Endothelial cell of umbilical vein (primary cell): ENCODE data around the gene HDAC10. TPM values are rescaled to one million over a fixed set of nuclear protein-coding genes. Genes with fewer than 3 reads are reported as not detected.

ENCODE experiments used
- BruUV-seq: library from RNA; stranded (reverse); fragments of 400-500 nt; replicated peaks from 2 replicates; lab custom pipeline; 2021; lab: Mats Ljungman, UMichigan
- CTCF ChIA-PET: fragments of 300-600, 350-600 bp; sonication (Branson Sonifier 250); formaldehyde crosslinking; loops from one replicate; lab custom pipeline; 2021; ENCODE audit warnings: antibody characterized with exemption, inconsistent platforms; lab: Charles Lee
- POLR2A ChIA-PET: fragments of 300-600, 350-600 bp; sonication (Branson Sonifier 250); formaldehyde crosslinking; loops from one replicate; lab custom pipeline; 2021; ENCODE audit warnings: antibody characterized with exemption, inconsistent platforms; lab: Charles Lee
- DNase-seq: peaks from one replicate; pipeline ENCODE4 v3.0.0-alpha.2; 2011; ENCODE audit warnings: low read depth, low spot score
- FAIRE-seq: peaks from 2 replicates; lab custom pipeline; 2011; peaks lifted over from hg19 to GRCh38; lab: Jason Lieb, UNC
- H2AFZ ChIP-seq: 2 replicates; pipeline ENCODE4 v1.6.0; 2012; ENCODE audit warnings: low read depth, low read length, control low read depth, inconsistent platforms
- H3K27ac ChIP-seq: 2 replicates; pipeline ENCODE4 v1.5.1; 2011; ENCODE audit warnings: low read depth, mild to moderate bottlenecking, control low read depth, low read length, moderate library complexity; ENCODE audit not compliant: insufficient read depth
- H3K27me3 ChIP-seq, 2 experiments: 2 replicates each; pipeline versions ENCODE4 v1.6.0 to v1.6.1; 2011; ENCODE audit warnings: low read length in 2 of 2, mixed read lengths in 1 of 2; ENCODE audit not compliant: control insufficient read depth in 2 of 2, insufficient read depth in 2 of 2
- H3K36me3 ChIP-seq, 2 experiments: 2 replicates in 1 of 2; 3 replicates in 1 of 2; pipeline ENCODE4 v1.5.1; 2011; ENCODE audit warnings: low read length in 2 of 2, mild to moderate bottlenecking in 1 of 2, moderate library complexity in 1 of 2; ENCODE audit not compliant: control insufficient read depth in 2 of 2, insufficient read depth in 2 of 2; ENCODE audit errors: extremely low read depth in 1 of 2
- H3K4me1 ChIP-seq: 3 replicates; pipeline ENCODE4 v1.5.1; 2011; ENCODE audit warnings: mild to moderate bottlenecking, low read length; ENCODE audit not compliant: control insufficient read depth, insufficient read depth; ENCODE audit errors: extremely low read depth
- H3K4me2 ChIP-seq: 2 replicates; pipeline ENCODE4 v1.6.1; 2011; ENCODE audit warnings: low read length, control low read depth, mixed read lengths; ENCODE audit not compliant: insufficient read depth
- H3K4me3 ChIP-seq, 3 experiments: fragments of 200-600 bp in 1 of 3; sonication (generic), shearing (Covaris generic) in 1 of 3; replicated peaks in 1 of 3; 2 replicates each; pipeline ENCODE4 v1.5.1; 2011 to 2016; ENCODE audit warnings: control low read depth in 3 of 3, low read length in 3 of 3, mild to moderate bottlenecking in 2 of 3, inconsistent platforms in 1 of 3, low read depth in 1 of 3, moderate library complexity in 1 of 3; ENCODE audit not compliant: insufficient read depth in 1 of 3
- H3K79me2 ChIP-seq: 2 replicates; pipeline ENCODE4 v1.6.0; 2012; ENCODE audit warnings: low read length, inconsistent platforms; ENCODE audit not compliant: control insufficient read depth, insufficient read depth
- H3K9ac ChIP-seq: replicated peaks from 2 replicates; pipeline ENCODE3; 2011; ENCODE audit warnings: low read length, control low read depth; ENCODE audit not compliant: insufficient read depth; ENCODE audit errors: extremely low read depth
- H3K9me1 ChIP-seq: replicated peaks from 3 replicates; pipeline ENCODE4 v1.6.0; 2011; ENCODE audit warnings: mild to moderate bottlenecking, low read length; ENCODE audit not compliant: control insufficient read depth, insufficient read depth; ENCODE audit errors: extremely low read depth
- H3K9me3 ChIP-seq: replicated peaks from 2 replicates; pipeline ENCODE4 v1.5.1; 2012; ENCODE audit warnings: low read length, inconsistent platforms; ENCODE audit not compliant: control insufficient read depth, insufficient read depth
- H4K20me1 ChIP-seq: replicated peaks from 2 replicates; pipeline ENCODE3; 2011; ENCODE audit warnings: mild to moderate bottlenecking, low read length; ENCODE audit not compliant: control insufficient read depth, insufficient read depth; ENCODE audit errors: extremely low read depth
- EZH2 ChIP-seq: IDR thresholded peaks from 2 replicates; pipeline ENCODE4 v1.6.1; 2012; ENCODE audit warnings: borderline replicate concordance, low read depth, mild to moderate bottlenecking, moderate library complexity, low read length, inconsistent platforms; ENCODE audit not compliant: severe bottlenecking
- FOS ChIP-seq: IDR thresholded peaks from 2 replicates; pipeline ENCODE4 v1.6.1; 2011; ENCODE audit warnings: mild to moderate bottlenecking, low read length, moderate library complexity, borderline replicate concordance; ENCODE audit not compliant: insufficient read depth
- GATA2 ChIP-seq: IDR thresholded peaks from 2 replicates; pipeline ENCODE4 v1.7.0; 2011; ENCODE audit warnings: low read depth, mild to moderate bottlenecking, moderate library complexity, mixed read lengths, low read length; ENCODE audit not compliant: insufficient read length, insufficient read depth
- JUN ChIP-seq: IDR thresholded peaks from 2 replicates; pipeline ENCODE4 v1.6.1; 2011; ENCODE audit warnings: borderline replicate concordance, low read depth; ENCODE audit not compliant: insufficient read length, insufficient read depth
- MYC ChIP-seq: IDR thresholded peaks from one replicate; pipeline ENCODE4 v1.6.1; 2011; ENCODE audit warnings: mild to moderate bottlenecking, low read depth, low read length
- POLR2A ChIP-seq: IDR thresholded peaks from 2 replicates; pipeline ENCODE4 v1.6.1; 2012; ENCODE audit warnings: low read depth, mild to moderate bottlenecking, control low read depth, low read length
- POLR2AphosphoS5 ChIP-seq: IDR thresholded peaks from 2 replicates; pipeline ENCODE4 v1.6.1; 2012; ENCODE audit warnings: low read depth, mild to moderate bottlenecking, control low read depth, low read length, moderate library complexity; ENCODE audit not compliant: insufficient read depth
- dilution Hi-C: fragments of 300-500 bp; cut with MboI; formaldehyde crosslinking; loops from one replicate; pipeline ENCODE4 v1.15.0; 2019; ENCODE audit warnings: low sequenced_read_pairs; ENCODE audit not compliant: extremely low pct_ligation_motif_present
- intact Hi-C: fragments of 100-400 bp; cut with micrococcal nuclease; formaldehyde crosslinking; loops from one replicate; pipeline ENCODE4 v1.10.0; 2022
- polyA plus RNA-seq, 4 experiments: library from polyadenylated mRNA; depleted of rRNA in 3 of 4; stranded (reverse) in 3 of 4; unstranded in 1 of 4; fragments of >200 nt; gene quantifications; 2 replicates each; pipeline versions ENCODE4 v1.2.1 to v1.2.3, GENCODE V29; 2011 to 2012; ENCODE audit warnings: missing spikeins in 1 of 4
- total RNA-seq: library from RNA; stranded (reverse); gene quantifications from 2 replicates; pipeline ENCODE4 v1.2.3, GENCODE V29; 2021
- TF ChIP-seq, protein P1 (sequence below): IDR thresholded peaks from 2 replicates; pipeline ENCODE4 v1.6.1; 2011; ENCODE audit not compliant: insufficient read depth, insufficient read length
- TF ChIP-seq, protein P2 (sequence below), 2 donors: IDR thresholded peaks; 1 replicate in 1 of 2; 2 replicates in 1 of 2; pipeline ENCODE4 v1.5.1; 2011; ENCODE audit warnings: low read length in 2 of 2, mild to moderate bottlenecking in 2 of 2, moderate library complexity in 2 of 2, control low read depth in 1 of 2, inconsistent platforms in 1 of 2, low read depth in 1 of 2; ENCODE audit not compliant: insufficient read depth in 1 of 2; ENCODE audit errors: extremely low read depth in 1 of 2

The HDAC10 gene
- total and polyA plus RNA-seq, 2 donors (not counting 3 experiments of a cell fraction or from before 2014, with no cell fraction given), result 32.6 to 47.0 TPM

DNA sequence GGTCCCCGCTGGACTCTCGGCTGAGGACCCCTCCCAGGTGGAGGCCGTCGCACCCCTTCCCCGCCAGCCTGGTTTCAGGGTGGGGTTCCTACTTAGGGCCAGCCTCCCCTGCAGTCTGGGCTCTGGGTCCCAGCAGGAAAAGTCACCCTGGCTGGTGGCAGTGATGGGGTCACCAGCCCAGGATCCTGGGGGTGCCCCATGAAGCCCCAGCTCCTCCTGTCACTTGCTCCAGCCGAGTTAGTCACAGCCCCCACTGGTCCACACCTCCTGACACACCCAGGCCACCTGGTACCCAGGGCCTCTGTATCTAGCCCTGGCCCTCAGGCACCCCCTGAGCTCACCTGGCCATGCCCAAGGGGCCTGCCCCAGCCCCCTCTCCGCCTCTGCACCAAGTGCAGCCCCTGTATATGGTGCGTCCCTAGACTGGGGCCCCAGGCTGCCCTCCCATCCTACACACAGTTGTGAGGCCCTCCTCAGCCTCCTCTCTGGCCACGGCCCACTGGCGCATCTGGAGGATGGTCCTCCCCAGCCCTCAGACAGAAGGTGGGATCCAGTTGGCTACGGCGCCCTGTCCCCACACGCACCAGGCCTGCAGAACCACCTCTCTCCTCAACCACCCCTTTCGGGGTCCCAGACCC is 49.7 kb upstream of the HDAC10 start:
- no peak overlapping the region for H3K9ac ChIP-seq
- DNase-seq, result no peak
- H2AFZ ChIP-seq, result no peak overlapping the region
- TF ChIP-seq, protein P1, sequence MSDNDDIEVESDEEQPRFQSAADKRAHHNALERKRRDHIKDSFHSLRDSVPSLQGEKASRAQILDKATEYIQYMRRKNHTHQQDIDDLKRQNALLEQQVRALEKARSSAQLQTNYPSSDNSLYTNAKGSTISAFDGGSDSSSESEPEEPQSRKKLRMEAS, result no peak
- no peak for TF ChIP-seq GATA2
- no peak for TF ChIP-seq POLR2AphosphoS5
- TF ChIP-seq FOS, result no peak
- TF ChIP-seq POLR2A, result no peak
- no peak for TF ChIP-seq MYC
- TF ChIP-seq JUN, result no peak
- TF ChIP-seq, protein P2, sequence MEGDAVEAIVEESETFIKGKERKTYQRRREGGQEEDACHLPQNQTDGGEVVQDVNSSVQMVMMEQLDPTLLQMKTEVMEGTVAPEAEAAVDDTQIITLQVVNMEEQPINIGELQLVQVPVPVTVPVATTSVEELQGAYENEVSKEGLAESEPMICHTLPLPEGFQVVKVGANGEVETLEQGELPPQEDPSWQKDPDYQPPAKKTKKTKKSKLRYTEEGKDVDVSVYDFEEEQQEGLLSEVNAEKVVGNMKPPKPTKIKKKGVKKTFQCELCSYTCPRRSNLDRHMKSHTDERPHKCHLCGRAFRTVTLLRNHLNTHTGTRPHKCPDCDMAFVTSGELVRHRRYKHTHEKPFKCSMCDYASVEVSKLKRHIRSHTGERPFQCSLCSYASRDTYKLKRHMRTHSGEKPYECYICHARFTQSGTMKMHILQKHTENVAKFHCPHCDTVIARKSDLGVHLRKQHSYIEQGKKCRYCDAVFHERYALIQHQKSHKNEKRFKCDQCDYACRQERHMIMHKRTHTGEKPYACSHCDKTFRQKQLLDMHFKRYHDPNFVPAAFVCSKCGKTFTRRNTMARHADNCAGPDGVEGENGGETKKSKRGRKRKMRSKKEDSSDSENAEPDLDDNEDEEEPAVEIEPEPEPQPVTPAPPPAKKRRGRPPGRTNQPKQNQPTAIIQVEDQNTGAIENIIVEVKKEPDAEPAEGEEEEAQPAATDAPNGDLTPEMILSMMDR (IDR thresholded peaks at IDR 0.05; ENCODE audit: extremely low read depth in 1 of 2, insufficient read depth in 1 of 2, low read depth in 1 of 2, low read length in 2 of 2), result no peak
- no peak for TF ChIP-seq EZH2
- peaks cover 18% of the 10 kb centered on the region for H3K4me1 ChIP-seq
- H3K4me3 ChIP-seq, result no peak overlapping the region
- H3K27ac ChIP-seq, result no peak overlapping the region
- ChIA-PET CTCF (no interaction called here), POLR2A (no interaction called here)
- no peaks in the 10 kb centered on the region for H3K9me1 ChIP-seq
- dilution Hi-C loops (no loop called here), intact Hi-C loops (no loop called here)
- no TSS peak for BruUV-seq
- H3K9me3 ChIP-seq, result no peaks in the 10 kb centered on the region
- H3K36me3 ChIP-seq, result peaks cover 0 to 6% of the 10 kb centered on the region in 2 experiments
- no peaks in the 10 kb centered on the region for H3K27me3 ChIP-seq
- H4K20me1 ChIP-seq, result no peaks in the 10 kb centered on the region
- FAIRE-seq, result no peak
- peaks cover 93% of the 10 kb centered on the region for H3K79me2 ChIP-seq
- H3K4me2 ChIP-seq, result no peak overlapping the region
